ENCODE measurements around the gene MAB21L4. TPM values are rescaled to one million over a fixed set of nuclear protein-coding genes. Genes with fewer than 3 reads are reported as not detected.

Gene MAB21L4
- total and polyA plus RNA-seq, 7 donors, result not detected

GRCh38 chr2:240861547-240861946, 34.4 kb downstream of the MAB21L4 start:
- intact Hi-C loops (cut with DNase I), result no loop called here
- Histone ChIP-seq H3K9me3 (no peaks in the 10 kb centered on the region), H3K27me3 (ENCODE audit: insufficient read depth in 3 of 3, low read length in 2 of 3) (peaks cover 0 to 4% (median 0%) of the 10 kb centered on the region in 3 donors), H3K4me3 (no peak overlapping the region), H3K36me3 (ENCODE audit: insufficient read depth in 1 of 2, low read depth in 1 of 2) (no peaks in the 10 kb centered on the region), H3K27ac (no peak overlapping the region), H3K4me1 (no peaks in the 10 kb centered on the region)
- ATAC-seq (no peak), DNase-seq (no peak)
- WGBS, 3 donors, result 88 to 93% (median 91%) methylated on average over 2 of the region's 2 CpGs
- TF ChIP-seq CTCF (IDR thresholded peaks at IDR 0.05), result no peak

- WGBS, 3 donors, result 92 to 96% (median 95%) methylated on average over 10 of the region's 10 CpGs
- Histone ChIP-seq H3K9me3 (no peaks in the 10 kb centered on the region), H3K36me3 (ENCODE audit: insufficient read depth in 1 of 2, low read depth in 1 of 2) (no peaks in the 10 kb centered on the region), H3K4me3 (no peak overlapping the region), H3K27me3 (ENCODE audit: insufficient read depth in 3 of 3, low read length in 2 of 3) (peaks cover 0 to 4% (median 0%) of the 10 kb centered on the region in 3 donors), H3K27ac (no peak overlapping the region), H3K4me1 (no peaks in the 10 kb centered on the region)
- no peak for DNase-seq
- ATAC-seq, result no peak
- intact Hi-C loops (cut with DNase I), result loop anchor here in 1 of 2 donors (10.0 kb wide), 2 partner anchors 226 to 876 kb away; partner anchors contain the start of gene D2HGDH
- no peak for TF ChIP-seq CTCF (IDR thresholded peaks at IDR 0.05)
Measured at GRCh38 chr2:240858871-240859270, 37.1 kb downstream of the MAB21L4 start.

- ATAC-seq, result no peak
- intact Hi-C loops (cut with DNase I), result loop anchor here in 1 of 2 donors (10.0 kb wide), 2 partner anchors 226 to 876 kb away; partner anchors contain the start of gene D2HGDH
- Histone ChIP-seq H3K36me3 (ENCODE audit: insufficient read depth in 1 of 2, low read depth in 1 of 2) (no peaks in the 10 kb centered on the region), H3K9me3 (no peaks in the 10 kb centered on the region), H3K27me3 (ENCODE audit: insufficient read depth in 3 of 3, low read length in 2 of 3) (peaks cover 0 to 4% (median 0%) of the 10 kb centered on the region in 3 donors), H3K4me3 (no peak overlapping the region), H3K27ac (no peak overlapping the region), H3K4me1 (no peaks in the 10 kb centered on the region)
- DNase-seq, result no peak
- TF ChIP-seq CTCF (IDR thresholded peaks at IDR 0.05), result no peak
- WGBS, 3 donors, result 81 to 90% (median 88%) methylated on average over 13 of the region's 13 CpGs
Measured at GRCh38 chr2:240858321-240858720, 37.6 kb downstream of the MAB21L4 start.

- H3K27me3 ChIP-seq (ENCODE audit: insufficient read depth in 3 of 3, low read length in 2 of 3), result peaks cover 0 to 4% (median 0%) of the 10 kb centered on the region in 3 donors
- peak in 2 of 4 donors; percentile 44 to 48 for ATAC-seq
- WGBS, 3 donors, result 61 to 69% (median 65%) methylated on average over 21 of the region's 21 CpGs
- no peaks in the 10 kb centered on the region for H3K4me1 ChIP-seq
- no peak overlapping the region for H3K4me3 ChIP-seq
- no peak for TF ChIP-seq CTCF (IDR thresholded peaks at IDR 0.05)
- no peaks in the 10 kb centered on the region for H3K36me3 ChIP-seq (ENCODE audit: insufficient read depth in 1 of 2, low read depth in 1 of 2)
- DNase-seq, result no peak
- intact Hi-C loops (cut with DNase I), result loop anchor here in 1 of 2 donors (10.0 kb wide), 2 partner anchors 227 to 877 kb away; partner anchors contain the start of gene D2HGDH
- no peak overlapping the region for H3K27ac ChIP-seq
- no peaks in the 10 kb centered on the region for H3K9me3 ChIP-seq
Measured at GRCh38 chr2:240857039-240858008, 38.6 kb downstream of the MAB21L4 start.

Measured in psoas muscle (tissue), 8 donors.